GM18505 (cell line): ENCODE measurements around the gene LY6G5B.

Experiments used
- ATAC-seq: cut with Tn5 transposase; IDR thresholded peaks from one replicate; pipeline ENCODE4 v1.9.1; 2021; ENCODE audit not compliant: unreplicated experiment
- POLR2A ChIP-seq: IDR thresholded peaks from 4 replicates; pipeline ENCODE4 v1.6.1; 2011; ENCODE audit warnings: borderline replicate concordance; ENCODE audit not compliant: insufficient read depth, insufficient read length; ENCODE audit errors: extremely low read depth

LY6G5B gene

GRCh38 chr6:31712296-31712695 is 42.5 kb downstream of the LY6G5B start:
- ATAC-seq = no peak
- TF ChIP-seq POLR2A = no peak

DNA sequence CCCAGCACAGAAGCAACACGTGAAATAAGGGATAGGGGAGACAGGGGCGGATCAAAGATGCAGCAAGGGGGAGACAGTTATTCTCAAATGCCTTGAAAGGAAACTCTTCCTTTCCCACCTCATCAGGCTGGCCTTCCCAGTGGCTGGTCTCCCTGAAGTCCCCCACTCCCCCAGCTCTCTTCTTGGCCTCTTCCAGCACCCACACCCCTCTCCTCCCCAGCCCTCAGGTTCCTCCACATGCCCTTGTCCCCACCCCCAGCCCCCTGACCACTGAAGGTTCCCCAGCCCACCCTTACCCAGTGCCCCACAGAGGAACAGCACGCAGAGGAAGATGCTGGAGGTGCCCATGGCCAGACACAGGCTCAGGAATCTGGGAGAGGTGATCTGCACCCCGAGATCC is 43.7 kb downstream of the LY6G5B start:
- no peak for TF ChIP-seq POLR2A
- ATAC-seq = no peak

GRCh38 chr6:31713991-31714684 is 44.4 kb downstream of the LY6G5B start:
- no peak for TF ChIP-seq POLR2A
- no peak for ATAC-seq

GRCh38 chr6:31715022-31715958 is 45.5 kb downstream of the LY6G5B start, which contains the start of gene LY6G6D:
Gene LY6G6D, plus strand, starts transcription at chr6:31715348. Its CDS starts 8 bp downstream, at chr6:31715356.
- ATAC-seq = no peak
- TF ChIP-seq POLR2A = no peak

DNA sequence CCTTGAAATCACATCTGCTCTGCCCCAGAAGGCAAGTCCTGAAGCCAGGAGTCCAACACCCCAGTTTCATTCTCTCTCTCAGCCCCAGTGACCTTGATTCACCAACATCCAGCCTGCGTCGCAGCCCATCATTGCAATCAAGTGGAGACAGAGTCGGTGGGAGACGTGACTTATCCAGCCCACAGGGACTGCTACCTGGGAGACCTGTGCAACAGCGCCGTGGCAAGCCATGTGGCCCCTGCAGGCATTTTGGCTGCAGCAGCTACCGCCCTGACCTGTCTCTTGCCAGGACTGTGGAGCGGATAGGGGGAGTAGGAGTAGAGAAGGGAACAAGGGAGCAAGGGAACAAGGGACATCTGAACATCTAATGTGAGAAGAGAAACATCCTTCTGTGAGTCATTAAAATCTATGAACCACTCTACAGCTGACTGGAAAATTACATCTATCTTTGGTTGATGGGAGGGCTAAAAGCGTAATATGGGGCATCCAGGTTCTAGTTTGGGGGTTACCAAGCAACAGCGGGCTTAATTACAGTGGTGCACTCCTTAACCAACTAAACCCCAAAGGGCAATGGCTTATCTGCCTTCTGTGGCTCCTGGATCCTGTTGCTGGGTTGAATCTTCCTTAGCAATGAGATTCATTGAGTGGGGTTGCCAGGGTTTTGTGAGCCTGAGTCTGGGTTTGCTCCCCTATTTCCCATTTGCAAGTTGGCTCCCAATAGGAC is 47.9 kb downstream of the LY6G5B start:
- TF ChIP-seq POLR2A = no peak
- ATAC-seq = no peak

DNA sequence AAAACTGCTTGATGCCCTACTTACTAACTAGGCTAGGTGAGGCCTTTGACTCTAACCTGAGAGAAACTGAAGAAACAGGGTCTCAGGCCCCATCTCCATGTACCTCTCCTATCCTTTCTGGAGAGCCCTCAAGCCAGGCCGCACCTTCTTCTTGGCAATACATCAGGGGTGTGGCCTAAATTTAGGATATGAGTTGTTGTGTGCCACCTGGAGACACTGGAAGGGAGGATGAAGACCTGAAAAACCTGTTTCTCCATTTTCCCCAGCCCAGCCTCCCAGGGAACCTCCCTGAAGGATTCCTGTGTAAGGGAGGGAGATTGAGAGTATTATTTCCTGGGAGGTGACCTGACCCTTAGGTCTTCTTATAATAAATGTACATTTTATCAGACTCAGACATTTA is 48.5 kb downstream of the LY6G5B start:
- ATAC-seq = no peak
- TF ChIP-seq POLR2A = no peak

DNA sequence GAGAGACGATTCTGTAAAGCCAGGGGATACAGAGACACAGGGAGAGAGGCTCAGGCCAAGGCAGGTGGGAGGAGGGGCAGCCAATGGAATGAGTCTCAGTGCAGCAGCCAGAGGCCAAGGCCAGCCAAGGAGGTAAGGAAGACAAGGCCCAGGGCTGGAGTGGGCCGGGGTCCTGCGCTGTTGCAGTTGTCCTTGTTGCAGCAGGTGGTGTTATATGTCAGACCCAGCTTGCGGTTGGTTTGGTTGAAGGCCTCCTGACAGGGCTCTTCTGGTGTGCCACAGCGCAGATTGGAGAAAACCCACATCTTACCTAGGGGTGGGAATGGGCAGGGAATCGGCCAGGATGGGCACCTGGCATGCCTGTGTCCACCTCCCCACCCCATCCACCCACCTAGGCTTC is 49.2 kb downstream of the LY6G5B start:
- no peak for TF ChIP-seq POLR2A
- no peak for ATAC-seq

- TF ChIP-seq POLR2A = no peak
- ATAC-seq = no peak
Observed at GRCh38 chr6:31720196-31720770, 50.5 kb downstream of the LY6G5B start.

DNA sequence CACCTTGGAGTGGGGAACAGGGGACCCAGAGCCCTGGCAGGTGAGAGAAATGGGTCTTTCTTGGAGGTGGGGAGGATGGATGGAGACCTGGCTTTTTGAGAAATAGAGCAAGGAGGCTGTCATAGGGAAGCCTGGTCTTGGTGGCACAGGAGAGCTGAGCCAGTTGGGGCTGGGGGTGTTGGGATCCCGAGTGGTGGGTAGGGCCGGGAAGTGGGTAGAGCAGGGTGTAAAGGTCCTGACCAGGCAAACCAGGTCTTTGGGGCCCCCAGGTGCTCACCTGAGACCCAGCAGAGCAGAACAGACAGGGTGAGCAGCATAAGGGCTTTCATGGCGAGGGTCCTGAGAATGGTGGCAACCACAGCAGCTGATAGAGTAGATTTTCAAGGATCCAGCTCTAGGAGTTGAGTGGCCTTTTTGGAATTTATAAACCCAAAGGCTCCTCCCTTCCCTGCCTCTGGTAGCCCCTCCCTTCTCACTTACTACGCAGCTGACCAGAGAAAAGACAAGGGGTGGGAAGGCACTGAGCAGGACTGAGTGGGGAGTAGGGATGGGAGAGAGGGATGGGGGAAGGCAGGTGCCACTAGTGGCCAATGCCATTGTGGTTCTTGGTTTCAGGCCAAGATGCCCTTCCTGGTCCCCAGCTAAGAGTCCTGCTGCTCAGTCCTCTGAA is 51.7 kb downstream of the LY6G5B start, which contains the start of gene LY6G6C:
LY6G6C (minus strand) TSS at position 396 of the 670 bp plus-strand sequence; CDS start at position 329, 67 bp downstream.
- ATAC-seq = no peak
- TF ChIP-seq POLR2A = no peak

DNA sequence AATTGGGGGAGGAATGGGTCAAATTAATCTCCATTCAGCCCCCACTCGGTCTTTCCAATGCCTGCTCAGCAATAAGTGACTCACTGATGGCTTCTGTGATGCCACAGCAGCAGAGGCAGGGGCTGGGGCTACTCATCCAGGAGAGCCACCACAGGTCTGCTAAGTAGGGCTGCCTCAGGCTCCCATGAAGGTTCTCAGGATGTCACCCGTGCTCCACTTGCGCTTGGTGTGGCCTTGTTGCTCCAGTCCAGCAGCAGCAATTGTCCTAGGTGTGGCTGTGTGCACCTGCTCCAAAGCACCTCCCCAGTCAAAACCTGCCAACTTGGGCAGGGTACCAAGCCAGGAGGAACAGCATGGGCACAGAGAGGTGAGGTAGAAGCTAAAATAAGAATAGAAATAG is 52.4 kb downstream of the LY6G5B start:
- TF ChIP-seq POLR2A = no peak
- ATAC-seq = no peak
